NT2/D1 (cell line): Measurements from ENCODE around the gene LRRC4C.

Experiments
- DNase-seq: peaks from one replicate; pipeline ENCODE4 v3.0.0-alpha.2; 2011; ENCODE audit warnings: low read depth, low spot score
- H3K27me3 ChIP-seq: 2 replicates; pipeline ENCODE4 v1.6.0; 2011; ENCODE audit warnings: mild to moderate bottlenecking; ENCODE audit not compliant: insufficient read length, insufficient read depth
- H3K36me3 ChIP-seq: 2 replicates; pipeline ENCODE4 v1.6.1; 2011; ENCODE audit warnings: mild to moderate bottlenecking, low read length, mixed read lengths; ENCODE audit not compliant: insufficient read depth, insufficient read length
- H3K4me1 ChIP-seq: 2 replicates; pipeline ENCODE4 v1.5.1; 2011; ENCODE audit not compliant: insufficient read depth, insufficient read length
- H3K4me3 ChIP-seq: 2 replicates; pipeline ENCODE4 v1.5.1; 2011; ENCODE audit warnings: low read depth; ENCODE audit not compliant: insufficient read length
- H3K9ac ChIP-seq: 2 replicates; pipeline ENCODE4 v1.6.0; 2011; ENCODE audit warnings: low read depth; ENCODE audit not compliant: insufficient read length
- H3K9me3 ChIP-seq: 2 replicates; pipeline ENCODE4 v1.5.1; 2011; ENCODE audit warnings: mild to moderate bottlenecking, low read length; ENCODE audit not compliant: insufficient read depth
- SUZ12 ChIP-seq: IDR thresholded peaks from 2 replicates; pipeline ENCODE4 v1.6.1; 2011; ENCODE audit not compliant: insufficient read length, insufficient read depth; ENCODE audit errors: extremely low read depth
- YY1 ChIP-seq: IDR thresholded peaks from 2 replicates; pipeline ENCODE4 v1.6.1; 2011; ENCODE audit not compliant: insufficient read length, insufficient read depth
- ZNF274 ChIP-seq: IDR thresholded peaks from 2 replicates; pipeline ENCODE4 v1.6.1; 2011; ENCODE audit warnings: mild to moderate bottlenecking, low read depth, low read length

LRRC4C gene

DNA sequence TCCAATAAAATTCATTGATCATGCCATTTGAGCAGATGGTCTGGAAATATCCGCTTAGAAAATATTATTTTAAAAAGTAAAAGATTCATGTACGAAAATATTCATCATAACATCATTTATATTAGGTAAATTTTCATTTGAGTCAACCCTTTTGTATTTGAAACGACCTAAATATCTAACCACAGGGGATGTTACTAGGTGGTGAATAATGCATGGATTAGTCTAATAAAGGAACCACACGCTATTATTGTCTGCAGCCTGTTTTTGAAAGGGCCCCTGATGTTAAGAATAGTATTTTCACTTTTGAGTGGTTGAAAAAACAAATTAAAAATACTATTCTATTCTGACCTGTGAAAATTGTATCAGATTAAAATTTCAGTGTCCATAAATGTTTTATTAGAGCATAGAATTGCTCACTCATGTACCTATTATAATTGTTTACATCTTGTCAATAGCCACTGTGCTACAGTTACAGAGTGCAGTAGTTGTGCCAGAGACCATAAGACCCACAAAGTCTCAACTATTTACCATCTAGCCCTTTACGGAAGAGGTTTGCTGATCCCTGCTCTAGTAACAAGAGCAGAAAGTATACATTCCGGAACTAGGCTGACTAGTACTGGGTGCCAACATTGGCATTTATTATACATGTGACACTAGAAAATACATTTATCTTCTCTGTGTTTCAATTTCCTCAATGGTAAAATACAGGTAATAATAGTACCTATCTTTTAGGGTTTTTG is 176.1 kb downstream of the LRRC4C start:
- H3K9ac ChIP-seq, result no peak overlapping the region
- no peak overlapping the region for H3K4me3 ChIP-seq
- no peak for DNase-seq
- no peaks in the 10 kb centered on the region for H3K4me1 ChIP-seq
- no peak for TF ChIP-seq SUZ12
- no peak for TF ChIP-seq YY1
- no peak for TF ChIP-seq ZNF274
- H3K27me3 ChIP-seq, result no peaks in the 10 kb centered on the region
- no peaks in the 10 kb centered on the region for H3K36me3 ChIP-seq
- H3K9me3 ChIP-seq, result no peaks in the 10 kb centered on the region

GRCh38 chr11:41282395-41282794 is 177.1 kb downstream of the LRRC4C start:
- no peak overlapping the region for H3K9ac ChIP-seq
- no peak for TF ChIP-seq ZNF274
- no peak for TF ChIP-seq YY1
- no peak for TF ChIP-seq SUZ12
- no peaks in the 10 kb centered on the region for H3K9me3 ChIP-seq
- no peaks in the 10 kb centered on the region for H3K4me1 ChIP-seq
- DNase-seq, result no peak
- no peaks in the 10 kb centered on the region for H3K36me3 ChIP-seq
- no peaks in the 10 kb centered on the region for H3K27me3 ChIP-seq
- H3K4me3 ChIP-seq, result no peak overlapping the region

DNA sequence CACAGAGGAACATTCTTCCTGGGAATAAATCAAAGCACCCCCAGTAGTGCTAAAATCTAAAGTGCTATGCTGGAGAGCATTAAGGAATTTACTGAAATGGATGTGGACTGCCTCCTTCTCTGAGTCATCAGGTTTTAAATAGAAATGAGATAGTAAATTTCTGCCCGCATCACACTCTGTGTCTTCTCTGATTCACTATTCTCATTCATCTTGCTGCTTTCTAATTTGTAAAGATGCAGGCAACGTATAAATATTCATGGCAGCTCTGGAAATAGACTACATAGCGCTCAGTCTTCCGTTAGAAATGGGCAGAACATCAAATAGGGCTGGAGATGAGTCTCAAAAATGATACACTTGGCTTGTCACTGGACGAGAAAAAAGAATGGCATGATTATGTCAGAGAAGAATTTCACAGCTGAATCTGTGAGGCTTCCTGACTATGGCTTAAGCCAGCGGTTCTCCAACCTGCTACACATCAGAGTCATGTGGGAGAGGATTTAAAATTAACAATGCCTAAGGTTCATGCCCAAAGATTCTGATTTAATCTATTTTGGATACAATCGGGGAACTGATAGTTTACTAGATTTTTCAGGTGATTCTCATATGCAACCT is 178.2 kb downstream of the LRRC4C start:
- Histone ChIP-seq H3K4me3 (no peak overlapping the region), H3K27me3 (no peaks in the 10 kb centered on the region), H3K4me1 (no peaks in the 10 kb centered on the region), H3K36me3 (no peaks in the 10 kb centered on the region), H3K9ac (no peak overlapping the region), H3K9me3 (no peaks in the 10 kb centered on the region)
- TF ChIP-seq ZNF274, result no peak
- no peak for TF ChIP-seq YY1
- no peak for TF ChIP-seq SUZ12
- no peak for DNase-seq

GRCh38 chr11:41274831-41275230 is 184.6 kb downstream of the LRRC4C start:
- H3K4me3 ChIP-seq, result no peak overlapping the region

DNA sequence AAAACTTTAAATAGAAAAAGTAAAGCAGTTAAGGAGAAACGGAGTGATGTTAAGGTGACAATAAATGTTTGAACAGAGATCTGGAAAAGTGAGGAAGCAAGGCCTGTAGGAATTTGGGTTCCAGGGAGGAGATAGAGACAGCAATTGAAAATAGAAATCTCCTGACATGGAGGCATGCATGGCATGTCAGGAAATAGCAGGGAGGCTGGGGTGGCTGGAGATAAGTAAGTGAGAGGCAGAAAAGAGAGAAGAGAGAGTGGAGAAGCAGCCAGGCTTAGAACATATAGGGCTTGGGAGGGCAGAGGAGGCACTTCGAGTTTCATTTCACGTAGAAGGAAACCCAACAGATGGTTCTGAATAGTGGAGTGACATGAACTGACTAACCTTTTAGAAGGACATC is 185.5 kb downstream of the LRRC4C start:
- TF ChIP-seq SUZ12 (no peak), ZNF274 (no peak), YY1 (no peak)
- Histone ChIP-seq H3K36me3 (no peaks in the 10 kb centered on the region), H3K9me3 (no peaks in the 10 kb centered on the region), H3K27me3 (no peaks in the 10 kb centered on the region), H3K4me3 (no peak overlapping the region), H3K4me1 (no peaks in the 10 kb centered on the region), H3K9ac (no peak overlapping the region)
- DNase-seq, result peak; percentile 20

More at GRCh38 chr11:41274831-41275230, 184.6 kb downstream of the LRRC4C start:
- Histone ChIP-seq H3K9ac (no peak overlapping the region), H3K27me3 (no peaks in the 10 kb centered on the region), H3K36me3 (no peaks in the 10 kb centered on the region), H3K9me3 (no peaks in the 10 kb centered on the region), H3K4me1 (no peaks in the 10 kb centered on the region)
- TF ChIP-seq SUZ12 (no peak), ZNF274 (no peak), YY1 (no peak)
- DNase-seq, result no peak

DNA sequence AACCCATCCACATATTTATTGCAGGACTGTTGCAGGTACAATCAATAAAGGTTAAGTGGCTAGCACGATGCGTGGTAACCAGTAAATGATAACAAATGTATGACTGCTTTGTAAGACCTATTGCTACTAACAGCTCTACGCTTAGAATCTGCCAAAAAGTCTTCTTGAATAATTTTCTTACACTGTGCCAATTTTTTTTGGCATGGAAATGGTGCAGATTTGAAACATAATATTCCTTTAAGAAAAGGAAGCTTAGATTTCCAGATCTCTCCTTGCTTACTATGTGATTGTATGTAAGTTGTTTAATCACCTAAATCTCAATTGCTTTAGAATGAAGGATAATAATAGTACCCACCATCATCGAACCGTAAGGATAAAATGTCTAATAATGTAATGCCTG is 192.0 kb downstream of the LRRC4C start:
- DNase-seq, result no peak
- TF ChIP-seq SUZ12 (no peak), ZNF274 (no peak), YY1 (no peak)
- H3K4me3 ChIP-seq, result no peak overlapping the region
- no peaks in the 10 kb centered on the region for H3K36me3 ChIP-seq
- H3K27me3 ChIP-seq, result no peaks in the 10 kb centered on the region
- H3K9ac ChIP-seq, result no peak overlapping the region
- H3K9me3 ChIP-seq, result no peaks in the 10 kb centered on the region
- H3K4me1 ChIP-seq, result no peaks in the 10 kb centered on the region

- H3K36me3 ChIP-seq, result no peaks in the 10 kb centered on the region
- H3K27me3 ChIP-seq, result no peaks in the 10 kb centered on the region
- H3K4me3 ChIP-seq, result no peak overlapping the region
- no peak overlapping the region for H3K9ac ChIP-seq
- DNase-seq, result no peak
- H3K9me3 ChIP-seq, result no peaks in the 10 kb centered on the region
- TF ChIP-seq ZNF274, result no peak
- no peak for TF ChIP-seq YY1
- TF ChIP-seq SUZ12, result no peak
- H3K4me1 ChIP-seq, result no peaks in the 10 kb centered on the region
Observed at GRCh38 chr11:41256041-41256440, 203.4 kb downstream of the LRRC4C start.
